ENCODE data around the gene GRAMD2A. TPM values are rescaled to one million over a fixed set of nuclear protein-coding genes. Genes with fewer than 3 reads are reported as not detected.

GRAMD2A gene
- polyA plus RNA-seq, 3 donors, result not detected

- peak overlapping the region in 6 of 7 donors; percentile 8 to 86 (median 38) for H3K27ac Mint-ChIP-seq
- peaks cover 0 to 11% of the 10 kb centered on the region in 2 donors for H3K27me3 ChIP-seq (ENCODE audit: control insufficient read depth in 2 of 2, insufficient read depth in 2 of 2, low read length in 2 of 2)
- H3K4me1 Mint-ChIP-seq, result peaks cover 12% of the 10 kb centered on the region
- peaks cover 99 to 100% of the 10 kb centered on the region in 2 donors for H3K36me3 Mint-ChIP-seq
- no peak overlapping the region for H3K9ac ChIP-seq (ENCODE audit: insufficient read depth, low read length, poor library complexity, severe bottlenecking)
- peak overlapping the region in 1 of 2 donors; percentile 54 for H3K27ac ChIP-seq (ENCODE audit: low read depth in 1 of 2, low read length in 2 of 2)
- peaks cover 6 to 9% of the 10 kb centered on the region in 2 donors for H3K4me1 ChIP-seq (ENCODE audit: control insufficient read depth in 1 of 2, insufficient read depth in 2 of 2, low read length in 2 of 2)
- no peaks in the 10 kb centered on the region for H3K9me3 ChIP-seq (replicated peaks in 1 of 2; ENCODE audit: control insufficient read depth in 1 of 2, insufficient read depth in 1 of 2, low read length in 2 of 2)
- H3K9me3 Mint-ChIP-seq, result peaks cover 0 to 7% (median 2%) of the 10 kb centered on the region in 7 donors
- DNase-seq, result no peak
- no peak overlapping the region for H2AFZ ChIP-seq (ENCODE audit: insufficient read depth, low read depth, low read length, poor library complexity, severe bottlenecking)
- intact Hi-C loops (cut with micrococcal nuclease), result loop anchor here in 1 of 2 donors (10.0 kb wide), 1 partner anchor 52 kb away; no protein-coding TSS in a partner anchor
- peaks cover 100% of the 10 kb centered on the region for H4K20me1 ChIP-seq (ENCODE audit: insufficient read depth, low read length)
- H3K27me3 Mint-ChIP-seq (ENCODE audit: low read depth in 3 of 3), result peaks cover 7 to 14% (median 11%) of the 10 kb centered on the region in 3 donors
- H3K4me3 ChIP-seq (replicated peaks in 1 of 3; ENCODE audit: low read depth in 2 of 3, low read length in 3 of 3), result no peak overlapping the region
- H3K79me2 ChIP-seq (ENCODE audit: insufficient read depth, low read length), result peaks cover 39% of the 10 kb centered on the region
- no peak overlapping the region for H3K4me3 Mint-ChIP-seq
- H3K36me3 ChIP-seq (replicated peaks in 1 of 2; ENCODE audit: control insufficient read depth in 1 of 2, insufficient read depth in 2 of 2, low read length in 2 of 2), result peaks cover 97 to 98% of the 10 kb centered on the region in 2 donors
- 89% methylated on average over 8 of the region's 8 CpGs for WGBS (ENCODE audit: insufficient coverage)
- H3K4me2 ChIP-seq (replicated peaks; ENCODE audit: extremely low read depth, low read length, poor library complexity, severe bottlenecking), result no peak overlapping the region
- TF ChIP-seq CTCF (IDR thresholded peaks at IDR 0.05), result no peak
Measured at GRCh38 chr15:72202801-72203506, 5.4 kb upstream of the GRAMD2A start.

GRCh38 chr15:72202302-72202701 is 4.7 kb upstream of the GRAMD2A start:
- H4K20me1 ChIP-seq (ENCODE audit: insufficient read depth, low read length), result peaks cover 95% of the 10 kb centered on the region
- H3K79me2 ChIP-seq (ENCODE audit: insufficient read depth, low read length), result peaks cover 32% of the 10 kb centered on the region
- intact Hi-C loops (cut with micrococcal nuclease), result loop anchor here in 1 of 2 donors (10.0 kb wide), 1 partner anchor 52 kb away; no protein-coding TSS in a partner anchor
- H3K27ac ChIP-seq (ENCODE audit: low read depth in 1 of 2, low read length in 2 of 2), result peak overlapping the region in 1 of 2 donors; percentile 62
- DNase-seq, result no peak
- peaks cover 91% of the 10 kb centered on the region in 2 donors for H3K36me3 ChIP-seq (replicated peaks in 1 of 2; ENCODE audit: control insufficient read depth in 1 of 2, insufficient read depth in 2 of 2, low read length in 2 of 2)
- no peak overlapping the region for H3K4me3 ChIP-seq (replicated peaks in 1 of 3; ENCODE audit: low read depth in 2 of 3, low read length in 3 of 3)
- H3K27me3 ChIP-seq (ENCODE audit: control insufficient read depth in 2 of 2, insufficient read depth in 2 of 2, low read length in 2 of 2), result peaks cover 0 to 14% of the 10 kb centered on the region in 2 donors
- Mint-ChIP-seq H3K4me3 (no peak overlapping the region), H3K27ac (peak overlapping the region in 6 of 7 donors; percentile 14 to 86 (median 50)), H3K9me3 (peaks cover 0 to 9% (median 3%) of the 10 kb centered on the region in 7 donors), H3K36me3 (peaks cover 94 to 96% of the 10 kb centered on the region in 2 donors), H3K4me1 (peaks cover 15% of the 10 kb centered on the region), H3K27me3 (ENCODE audit: low read depth in 3 of 3) (peaks cover 11 to 17% (median 16%) of the 10 kb centered on the region in 3 donors)
- no peak for TF ChIP-seq CTCF (IDR thresholded peaks at IDR 0.05)
- H3K4me1 ChIP-seq (ENCODE audit: control insufficient read depth in 1 of 2, insufficient read depth in 2 of 2, low read length in 2 of 2), result peaks cover 8 to 14% of the 10 kb centered on the region in 2 donors
- no peak overlapping the region for H3K9ac ChIP-seq (ENCODE audit: insufficient read depth, low read length, poor library complexity, severe bottlenecking)
- H3K4me2 ChIP-seq (replicated peaks; ENCODE audit: extremely low read depth, low read length, poor library complexity, severe bottlenecking), result no peak overlapping the region
- no peak overlapping the region for H2AFZ ChIP-seq (ENCODE audit: insufficient read depth, low read depth, low read length, poor library complexity, severe bottlenecking)
- WGBS (ENCODE audit: insufficient coverage), result 92% methylated on average over 13 of the region's 13 CpGs
- no peaks in the 10 kb centered on the region for H3K9me3 ChIP-seq (replicated peaks in 1 of 2; ENCODE audit: control insufficient read depth in 1 of 2, insufficient read depth in 1 of 2, low read length in 2 of 2)
